ENCODE measurements around the gene BEND4. TPM values are rescaled to one million over a fixed set of nuclear protein-coding genes. Genes with fewer than 3 reads are reported as not detected.

The BEND4 gene
- total RNA-seq, 1 experiment from 2014 or later = not detected

DNA sequence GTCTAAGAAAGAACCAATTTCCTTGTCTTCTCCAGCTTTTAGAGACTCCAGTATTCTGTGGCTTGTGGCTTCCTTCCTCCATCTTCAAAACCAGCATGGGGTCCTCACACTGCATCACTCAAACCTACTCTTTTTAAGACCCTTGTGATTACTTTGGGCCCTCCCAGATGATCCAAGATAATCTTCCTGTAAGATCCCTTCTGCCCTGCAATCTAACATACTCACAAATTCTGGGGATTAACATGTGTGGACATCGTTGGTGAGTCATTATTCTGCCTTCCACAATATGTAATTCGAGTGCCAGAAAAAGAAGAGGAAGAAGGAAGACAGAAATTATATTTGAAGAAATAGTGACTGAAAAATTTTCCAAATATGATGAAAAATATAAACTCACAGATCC is 47.9 kb downstream of the BEND4 start:
- no peak overlapping the region for H3K27ac ChIP-seq (ENCODE audit: low read length)
- no peaks in the 10 kb centered on the region for H3K79me2 ChIP-seq (ENCODE audit: low read length)
- no peaks in the 10 kb centered on the region for H3K9me2 ChIP-seq (replicated peaks; ENCODE audit: low read length)
- no peak overlapping the region for H3K4me2 ChIP-seq (ENCODE audit: low read length)
- BruUV-seq (replicated peaks) = no TSS peak
- ATAC-seq (no peak), DNase-seq (peak; percentile 27)
- H3K4me1 ChIP-seq (ENCODE audit: insufficient read depth, low read length) = no peaks in the 10 kb centered on the region
- intact Hi-C loops (cut with micrococcal nuclease) = no loop called here
- H3K4me3 ChIP-seq (ENCODE audit: low read length) = no peak overlapping the region
- no peaks in the 10 kb centered on the region for H4K20me1 ChIP-seq (ENCODE audit: low read length)
- no peak overlapping the region for H2AFZ ChIP-seq (ENCODE audit: low read length)
- H3K9ac ChIP-seq (ENCODE audit: low read length) = no peak overlapping the region
- TF ChIP-seq EZH2 (IDR thresholded peaks at IDR 0.05; ENCODE audit: low read length, unreplicated experiment) (no peak), EZH2phosphoT487 (IDR thresholded peaks at IDR 0.05; ENCODE audit: borderline replicate concordance, low read length) (no peak), CTCF (conservative IDR thresholded peaks at IDR 0.05; ENCODE audit: low read depth, low read length) (no peak)
- H3K27me3 ChIP-seq (ENCODE audit: low read length) = no peaks in the 10 kb centered on the region
- H3K36me3 ChIP-seq (ENCODE audit: low read depth, low read length) = no peaks in the 10 kb centered on the region
- H3F3A ChIP-seq (ENCODE audit: low read length, unreplicated experiment) = no peaks in the 10 kb centered on the region
- ChIA-PET CTCF (no interaction called here), POLR2A (ENCODE audit: unreplicated experiment) (no interaction called here)
- H3K9me3 ChIP-seq (ENCODE audit: low read length) = no peaks in the 10 kb centered on the region

DNA sequence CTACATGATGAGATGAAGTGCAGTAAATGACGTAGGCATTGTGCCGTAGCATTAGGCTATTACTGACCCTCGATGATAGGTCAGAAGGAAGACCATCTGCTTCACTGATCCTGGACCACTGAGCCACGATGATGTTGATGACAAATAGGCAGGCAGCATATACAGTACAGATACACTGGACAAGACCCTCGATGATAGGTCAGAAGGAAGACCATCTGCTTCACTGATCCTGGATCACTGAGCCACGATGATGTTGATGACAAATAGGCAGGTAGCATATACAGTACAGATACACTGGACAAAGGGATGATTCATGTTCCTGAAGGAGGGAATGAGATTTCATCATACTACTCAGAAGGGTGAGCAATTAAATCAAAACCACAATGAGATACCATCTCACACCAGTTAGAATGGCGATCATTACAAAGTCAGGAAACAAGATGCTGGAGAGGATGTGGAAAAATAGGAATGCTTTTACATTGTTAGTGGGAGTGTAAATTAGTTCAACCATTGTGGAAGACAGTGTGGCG is 50.9 kb downstream of the BEND4 start:
- DNase-seq (peak; percentile 66), ATAC-seq (peak; percentile 54)
- Histone ChIP-seq H3K9me3 (ENCODE audit: low read length) (no peaks in the 10 kb centered on the region), H3K4me2 (ENCODE audit: low read length) (no peak overlapping the region), H3K36me3 (ENCODE audit: low read depth, low read length) (no peaks in the 10 kb centered on the region), H3K9ac (ENCODE audit: low read length) (no peak overlapping the region), H3K27ac (ENCODE audit: low read length) (no peak overlapping the region), H3F3A (ENCODE audit: low read length, unreplicated experiment) (no peaks in the 10 kb centered on the region), H3K79me2 (ENCODE audit: low read length) (no peaks in the 10 kb centered on the region), H3K9me2 (replicated peaks; ENCODE audit: low read length) (no peaks in the 10 kb centered on the region), H2AFZ (ENCODE audit: low read length) (no peak overlapping the region), H3K27me3 (ENCODE audit: low read length) (no peaks in the 10 kb centered on the region), H4K20me1 (ENCODE audit: low read length) (no peaks in the 10 kb centered on the region), H3K4me1 (ENCODE audit: insufficient read depth, low read length) (no peaks in the 10 kb centered on the region), H3K4me3 (ENCODE audit: low read length) (no peak overlapping the region)
- BruUV-seq (replicated peaks) = no TSS peak
- intact Hi-C loops (cut with micrococcal nuclease) = no loop called here
- POLR2A ChIA-PET (ENCODE audit: unreplicated experiment) = no interaction called here
- CTCF ChIA-PET = no interaction called here
- TF ChIP-seq EZH2 (IDR thresholded peaks at IDR 0.05; ENCODE audit: low read length, unreplicated experiment) = no peak
- TF ChIP-seq EZH2phosphoT487 (IDR thresholded peaks at IDR 0.05; ENCODE audit: borderline replicate concordance, low read length) = no peak
- TF ChIP-seq CTCF (conservative IDR thresholded peaks at IDR 0.05; ENCODE audit: low read depth, low read length) = no peak

DNA sequence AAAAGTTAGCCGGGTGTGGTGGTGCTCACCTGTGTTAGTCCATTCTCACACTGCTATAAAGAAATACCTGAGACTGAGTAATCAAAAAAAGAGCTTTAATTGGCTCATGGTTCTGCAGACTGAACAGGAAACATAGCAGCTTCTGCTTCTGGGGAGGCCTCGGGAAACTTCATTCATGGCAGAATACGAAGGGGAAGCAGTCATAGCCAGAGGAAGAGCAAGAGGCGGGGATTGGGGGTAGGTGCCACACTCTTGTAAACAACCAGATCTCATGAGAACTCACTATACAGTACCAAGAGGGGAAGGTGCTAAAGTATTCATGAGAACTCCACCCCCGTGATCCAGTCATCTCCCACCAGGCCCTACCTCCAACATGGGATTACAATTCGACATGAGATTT is 64.1 kb downstream of the BEND4 start:
- no peak overlapping the region for H2AFZ ChIP-seq (ENCODE audit: low read length)
- H3K36me3 ChIP-seq (ENCODE audit: low read depth, low read length) = no peaks in the 10 kb centered on the region
- CTCF ChIA-PET = no interaction called here
- BruUV-seq (replicated peaks) = no TSS peak
- no peak overlapping the region for H3K4me2 ChIP-seq (ENCODE audit: low read length)
- H3K27ac ChIP-seq (ENCODE audit: low read length) = no peak overlapping the region
- H3K4me1 ChIP-seq (ENCODE audit: insufficient read depth, low read length) = no peaks in the 10 kb centered on the region
- DNase-seq (no peak), ATAC-seq (no peak)
- H3K9me3 ChIP-seq (ENCODE audit: low read length) = no peaks in the 10 kb centered on the region
- no peak for TF ChIP-seq EZH2phosphoT487 (IDR thresholded peaks at IDR 0.05; ENCODE audit: borderline replicate concordance, low read length)
- no peak overlapping the region for H3K4me3 ChIP-seq (ENCODE audit: low read length)
- H3K9ac ChIP-seq (ENCODE audit: low read length) = no peak overlapping the region
- no peaks in the 10 kb centered on the region for H3K79me2 ChIP-seq (ENCODE audit: low read length)
- H3K27me3 ChIP-seq (ENCODE audit: low read length) = no peaks in the 10 kb centered on the region
- no peaks in the 10 kb centered on the region for H3K9me2 ChIP-seq (replicated peaks; ENCODE audit: low read length)
- H3F3A ChIP-seq (ENCODE audit: low read length, unreplicated experiment) = no peaks in the 10 kb centered on the region
- intact Hi-C loops (cut with micrococcal nuclease) = no loop called here
- H4K20me1 ChIP-seq (ENCODE audit: low read length) = no peaks in the 10 kb centered on the region
- POLR2A ChIA-PET (ENCODE audit: unreplicated experiment) = no interaction called here
